ENCODE data around the gene MTA2.

MTA2 gene

DNA sequence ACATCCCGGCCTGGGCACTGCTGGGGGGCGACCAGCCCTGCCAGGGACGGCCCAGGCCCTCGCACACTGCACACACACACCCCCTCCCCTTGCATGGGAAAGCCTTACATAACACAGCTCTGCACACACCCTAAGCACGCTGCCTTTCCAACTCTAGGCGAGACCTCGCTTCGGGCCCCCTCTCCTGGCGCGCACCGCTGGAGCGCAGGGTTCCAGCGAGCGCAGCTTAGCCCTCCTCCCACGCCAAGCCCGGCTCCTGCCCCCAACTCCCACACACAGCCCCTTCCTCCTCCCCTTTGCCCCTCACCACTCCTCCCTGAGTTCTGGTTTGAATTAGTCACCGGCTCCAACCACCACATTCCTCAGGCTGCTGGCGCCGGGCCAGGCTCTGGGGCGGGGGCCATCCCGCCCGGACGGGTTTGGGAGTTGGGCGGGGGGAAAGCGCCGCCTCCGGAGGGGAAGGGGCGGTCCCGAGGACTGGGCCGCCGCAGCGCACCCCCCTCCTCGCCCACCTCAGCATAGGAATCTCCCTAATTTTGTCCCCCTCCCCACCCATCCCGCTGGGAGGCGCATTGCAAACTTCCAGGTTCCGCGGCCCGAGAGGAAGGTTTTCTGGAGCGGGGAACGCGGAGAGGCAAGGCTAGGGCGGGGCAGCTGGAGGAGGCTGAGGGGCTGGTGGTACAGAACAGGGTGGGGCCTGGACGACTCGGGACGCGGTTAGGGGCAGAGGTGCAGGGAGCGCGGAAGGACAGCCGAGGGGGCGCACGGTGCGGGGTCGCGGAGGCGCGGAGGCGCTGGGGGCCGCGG, 56.0 kb downstream of the MTA2 start:
- DNase-seq = no peak

GRCh38 chr11:62544581-62545436, 56.9 kb downstream of the MTA2 start:
- no peak for DNase-seq

DNA sequence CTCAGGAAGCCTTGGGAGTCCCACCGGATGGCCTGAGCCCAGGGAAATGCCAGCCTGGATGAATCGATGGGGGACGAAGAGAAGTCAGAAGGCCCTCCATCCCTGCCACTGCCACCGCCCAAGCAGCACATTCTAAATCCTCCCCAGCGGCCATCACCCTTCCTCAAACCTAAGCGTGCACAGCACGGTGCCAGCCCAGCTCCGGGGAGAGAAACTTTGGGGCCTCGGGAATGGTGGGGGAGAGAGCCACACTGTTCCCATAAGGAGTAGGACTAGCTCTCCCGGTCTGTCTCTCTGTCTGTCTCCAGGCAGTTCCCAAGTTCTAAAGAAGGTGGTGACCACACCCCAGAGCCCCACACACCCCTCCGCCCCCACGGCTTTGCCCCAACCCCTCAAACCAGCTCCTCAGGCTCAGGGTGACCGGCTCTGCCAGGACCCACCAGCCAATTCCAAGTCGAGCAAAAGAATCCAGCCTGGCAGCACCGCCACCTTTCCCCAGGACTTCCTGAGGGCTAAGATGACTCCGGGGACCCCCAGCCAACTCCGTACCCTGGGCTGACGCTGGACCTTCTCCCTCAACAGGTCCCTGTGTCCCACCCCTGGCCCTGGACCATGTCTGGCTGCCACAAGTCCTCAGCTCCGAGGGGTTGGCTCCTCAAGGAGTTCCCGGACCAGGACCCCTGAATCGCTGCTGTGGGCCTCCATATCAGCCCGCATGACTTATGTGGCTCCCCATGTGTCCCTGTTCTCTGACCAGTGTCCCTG, 57.8 kb downstream of the MTA2 start:
- no peak for DNase-seq

Measured in DMS79 (cell line).